CD4-positive, CD25-positive, alpha-beta regulatory T cell (primary cell): ENCODE data around the gene KHNYN. TPM values are rescaled to one million over a fixed set of nuclear protein-coding genes. Genes with fewer than 3 reads are reported as not detected.

Experiments
- ATAC-seq, 2 donors: fragments of 150-1000 bp; cut with Tn5 transposase; one replicate each; pipeline ENCODE4 v1.10.0; 2021; ENCODE audit warnings: low read depth in 2 of 2, moderate number of reproducible peaks in 2 of 2, moderate library complexity in 1 of 2
- DNase-seq, 3 donors: peaks; one replicate each; pipeline versions ENCODE4 v3.0.0 to v3.0.0-alpha.2; 2012 to 2022; ENCODE audit warnings: mixed read lengths in 1 of 3
- H3K27ac ChIP-seq: one replicate; pipeline ENCODE4 v1.7.0; 2013; ENCODE audit warnings: mild to moderate bottlenecking, low read length; ENCODE audit not compliant: insufficient read depth, poor library complexity, severe bottlenecking
- H3K27me3 ChIP-seq: one replicate; pipeline ENCODE4 v1.7.0; 2013; ENCODE audit warnings: low read length; ENCODE audit not compliant: control insufficient read depth, insufficient read depth
- H3K36me3 ChIP-seq: one replicate; pipeline ENCODE4 v1.7.0; 2013; ENCODE audit warnings: mild to moderate bottlenecking, low read length, moderate library complexity; ENCODE audit not compliant: control insufficient read depth, insufficient read depth
- H3K4me1 ChIP-seq: 2 replicates; pipeline ENCODE4 v1.7.0; 2013; ENCODE audit warnings: mild to moderate bottlenecking, low read length; ENCODE audit not compliant: insufficient read depth, control insufficient read depth, poor library complexity, severe bottlenecking
- H3K4me3 ChIP-seq: one replicate; pipeline ENCODE4 v1.7.0; 2013; ENCODE audit warnings: low read depth, mild to moderate bottlenecking, low read length, moderate library complexity
- H3K9me3 ChIP-seq, 2 experiments: 1 replicate in 1 of 2; 2 replicates in 1 of 2; pipeline ENCODE4 v1.7.0; 2013; ENCODE audit warnings: low read length in 2 of 2, mild to moderate bottlenecking in 1 of 2, moderate library complexity in 1 of 2; ENCODE audit not compliant: control insufficient read depth in 2 of 2
- H3K27ac Mint-ChIP-seq, 3 donors: one replicate each; pipeline ENCODE4 v1.8.0; 2020 to 2022; ENCODE audit warnings: mild to moderate bottlenecking in 3 of 3, mixed read lengths in 3 of 3, moderate library complexity in 2 of 3
- H3K27me3 Mint-ChIP-seq: one replicate; pipeline ENCODE4 v1.8.0; 2022; ENCODE audit warnings: mild to moderate bottlenecking, mixed read lengths
- H3K36me3 Mint-ChIP-seq: one replicate; pipeline ENCODE4 v1.8.0; 2020; ENCODE audit warnings: mixed read lengths
- H3K4me1 Mint-ChIP-seq, 4 donors: one replicate each; pipeline ENCODE4 v1.8.0; 2020 to 2022; ENCODE audit warnings: mixed read lengths in 4 of 4, mild to moderate bottlenecking in 1 of 4
- H3K4me3 Mint-ChIP-seq, 4 donors: one replicate each; pipeline ENCODE4 v1.8.0; 2020 to 2022; ENCODE audit warnings: mild to moderate bottlenecking in 4 of 4, mixed read lengths in 4 of 4, moderate library complexity in 3 of 4
- H3K9me3 Mint-ChIP-seq, 7 donors: one replicate each; pipeline ENCODE4 v1.8.0; 2020 to 2022; ENCODE audit warnings: mixed read lengths in 7 of 7, mild to moderate bottlenecking in 3 of 7, moderate library complexity in 2 of 7
- polyA plus RNA-seq, 4 donors: library from polyadenylated mRNA; unstranded; fragments of 300-500 nt; fragmentation: Illumina TruSeq; gene quantifications; one replicate each; pipeline ENCODE4 v1.2.3, GENCODE V29; 2021
- total RNA-seq: library from RNA; stranded (reverse); gene quantifications from one replicate; pipeline ENCODE4 v1.2.3, GENCODE V29; 2022

Gene KHNYN
- total and polyA plus RNA-seq, 5 donors from 2014 or later = 12.4 to 139 (median 15.5) TPM

DNA sequence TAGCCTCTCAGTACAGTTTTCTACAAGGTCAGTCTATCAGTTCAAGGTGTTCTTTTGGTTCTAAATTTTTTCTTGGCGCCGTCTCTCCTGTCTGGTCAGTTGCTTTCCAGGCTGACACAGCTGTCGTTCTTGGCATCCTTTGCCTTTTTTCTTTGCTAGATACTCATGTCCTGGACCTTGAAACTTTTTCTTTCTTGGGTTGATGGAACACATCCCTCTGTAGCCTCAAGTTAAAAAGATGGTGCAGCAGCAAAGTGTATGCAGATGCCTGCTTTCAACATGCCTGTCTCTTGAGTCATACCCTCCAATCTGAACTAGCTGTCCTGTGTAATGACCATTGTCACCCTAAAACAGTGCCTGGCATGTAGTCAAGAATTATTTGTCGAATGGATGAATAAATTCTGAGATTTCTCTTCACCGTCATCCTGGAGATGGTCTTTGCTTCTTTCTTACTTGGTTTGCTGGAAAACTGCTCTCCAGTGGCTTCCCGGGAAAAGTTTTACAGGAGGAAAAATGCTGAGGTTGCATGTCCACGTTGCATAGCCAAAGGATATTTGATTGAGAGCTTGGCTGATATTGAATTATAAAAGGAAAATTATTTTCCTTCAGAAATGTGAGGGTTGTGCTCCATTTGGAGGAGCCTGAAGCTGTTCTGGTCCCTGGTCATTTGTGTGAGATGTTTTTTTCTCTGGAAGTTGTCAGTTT lies 26.3 kb upstream of the KHNYN start:
- no peak overlapping the region for H3K27ac Mint-ChIP-seq
- DNase-seq = no peak
- no peaks in the 10 kb centered on the region for H3K9me3 ChIP-seq
- no peaks in the 10 kb centered on the region for H3K36me3 Mint-ChIP-seq
- no peak overlapping the region for H3K4me3 ChIP-seq
- no peak overlapping the region for H3K27ac ChIP-seq
- no peak for ATAC-seq
- H3K27me3 ChIP-seq = peaks cover 6% of the 10 kb centered on the region
- peaks cover 0 to 8% (median 3%) of the 10 kb centered on the region in 4 donors for H3K4me1 Mint-ChIP-seq
- no peaks in the 10 kb centered on the region for H3K36me3 ChIP-seq
- peaks cover 0 to 2% (median 0%) of the 10 kb centered on the region in 7 donors for H3K9me3 Mint-ChIP-seq
- H3K4me1 ChIP-seq = peaks cover 10% of the 10 kb centered on the region
- H3K27me3 Mint-ChIP-seq = peaks cover 48% of the 10 kb centered on the region
- H3K4me3 Mint-ChIP-seq = peak overlapping the region in 1 of 4 donors; percentile 44

DNA sequence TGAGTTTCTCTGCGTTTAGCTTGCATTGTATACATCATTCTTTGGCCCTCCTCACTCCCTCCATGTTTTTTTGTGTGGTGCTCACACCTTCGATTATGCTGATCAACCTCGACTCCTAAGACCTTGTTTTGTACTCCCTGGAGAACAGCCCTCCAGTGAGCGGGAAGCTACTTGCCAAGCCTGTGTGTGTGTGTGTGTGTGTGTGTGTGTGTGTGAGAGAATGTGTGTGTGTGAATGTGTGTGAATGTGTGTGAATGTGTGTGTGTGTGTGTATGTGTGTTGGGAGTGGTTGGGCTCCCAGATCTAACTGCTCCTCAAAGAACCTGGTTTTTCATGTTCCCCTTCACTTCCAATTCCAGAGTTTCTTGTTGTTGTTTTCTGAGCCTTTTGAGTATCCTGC lies 24.9 kb upstream of the KHNYN start:
- no peak for DNase-seq
- Histone ChIP-seq H3K4me3 (no peak overlapping the region), H3K36me3 (no peaks in the 10 kb centered on the region), H3K27ac (no peak overlapping the region), H3K9me3 (no peaks in the 10 kb centered on the region), H3K27me3 (peaks cover 6% of the 10 kb centered on the region), H3K4me1 (no peaks in the 10 kb centered on the region)
- peaks cover 43% of the 10 kb centered on the region for H3K27me3 Mint-ChIP-seq
- H3K4me1 Mint-ChIP-seq = peaks cover 0 to 5% (median under 1%) of the 10 kb centered on the region in 4 donors
- H3K9me3 Mint-ChIP-seq = peaks cover 0 to 2% (median 0%) of the 10 kb centered on the region in 7 donors
- H3K4me3 Mint-ChIP-seq = no peak overlapping the region
- no peak overlapping the region for H3K27ac Mint-ChIP-seq
- no peaks in the 10 kb centered on the region for H3K36me3 Mint-ChIP-seq
- no peak for ATAC-seq

- Histone ChIP-seq H3K4me3 (no peak overlapping the region), H3K4me1 (no peaks in the 10 kb centered on the region), H3K36me3 (no peaks in the 10 kb centered on the region), H3K9me3 (no peaks in the 10 kb centered on the region), H3K27me3 (peaks cover 6% of the 10 kb centered on the region), H3K27ac (no peak overlapping the region)
- no peaks in the 10 kb centered on the region for H3K36me3 Mint-ChIP-seq
- H3K27ac Mint-ChIP-seq = no peak overlapping the region
- H3K4me1 Mint-ChIP-seq = peaks cover 0 to 2% (median 0%) of the 10 kb centered on the region in 4 donors
- H3K4me3 Mint-ChIP-seq = no peak overlapping the region
- no peak for DNase-seq
- H3K27me3 Mint-ChIP-seq = peaks cover 33% of the 10 kb centered on the region
- ATAC-seq = no peak
- peaks cover 0 to 2% (median 0%) of the 10 kb centered on the region in 7 donors for H3K9me3 Mint-ChIP-seq
Observed at GRCh38 chr14:24406416-24406815, 23.3 kb upstream of the KHNYN start.

DNA sequence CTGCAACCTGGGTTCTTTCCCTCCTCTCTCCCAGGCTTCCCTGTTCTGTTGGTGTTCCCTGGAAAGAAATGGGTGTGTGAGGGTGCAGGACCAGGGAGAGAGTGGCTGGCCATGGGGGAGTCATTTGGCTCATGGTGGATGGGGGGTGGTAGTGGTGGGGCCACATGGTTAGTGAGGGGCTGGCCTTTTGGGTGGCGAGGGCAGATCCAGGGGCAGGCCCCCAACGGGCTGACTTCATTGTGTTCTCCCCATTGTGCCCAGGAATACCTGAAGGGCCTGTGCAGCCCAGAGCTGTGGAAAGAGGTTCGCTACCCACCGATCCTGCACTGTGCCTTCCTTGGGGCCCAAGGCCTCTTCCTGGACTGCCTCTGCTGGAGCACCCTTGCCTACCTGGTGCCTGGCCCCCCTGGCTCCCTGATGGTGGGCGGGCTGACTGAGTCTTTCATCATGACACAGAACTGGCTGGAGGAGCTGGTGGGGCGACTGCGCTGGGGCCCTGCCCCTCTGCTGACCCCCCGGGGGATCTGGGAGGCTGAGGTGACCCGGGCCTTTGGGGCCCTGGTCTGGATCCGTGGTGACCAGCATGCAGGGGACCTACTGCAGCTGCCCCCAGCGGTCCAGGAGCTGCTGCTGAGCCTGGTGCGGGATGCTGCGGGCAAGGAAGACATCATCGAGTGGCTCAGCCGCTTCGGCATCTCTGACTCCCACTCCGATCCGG lies 22.0 kb upstream of the KHNYN start:
- H3K4me1 Mint-ChIP-seq = peaks cover 0 to 2% (median 0%) of the 10 kb centered on the region in 4 donors
- ATAC-seq (no peak), DNase-seq (no peak)
- H3K4me1 ChIP-seq = no peaks in the 10 kb centered on the region
- H3K27ac ChIP-seq = no peak overlapping the region
- peaks cover 0 to 2% (median 0%) of the 10 kb centered on the region in 7 donors for H3K9me3 Mint-ChIP-seq
- H3K27ac Mint-ChIP-seq = no peak overlapping the region
- no peaks in the 10 kb centered on the region for H3K36me3 ChIP-seq
- no peaks in the 10 kb centered on the region for H3K9me3 ChIP-seq
- H3K4me3 ChIP-seq = no peak overlapping the region
- peaks cover 6% of the 10 kb centered on the region for H3K27me3 ChIP-seq
- H3K36me3 Mint-ChIP-seq = no peaks in the 10 kb centered on the region
- peaks cover 29% of the 10 kb centered on the region for H3K27me3 Mint-ChIP-seq
- no peak overlapping the region for H3K4me3 Mint-ChIP-seq

DNA sequence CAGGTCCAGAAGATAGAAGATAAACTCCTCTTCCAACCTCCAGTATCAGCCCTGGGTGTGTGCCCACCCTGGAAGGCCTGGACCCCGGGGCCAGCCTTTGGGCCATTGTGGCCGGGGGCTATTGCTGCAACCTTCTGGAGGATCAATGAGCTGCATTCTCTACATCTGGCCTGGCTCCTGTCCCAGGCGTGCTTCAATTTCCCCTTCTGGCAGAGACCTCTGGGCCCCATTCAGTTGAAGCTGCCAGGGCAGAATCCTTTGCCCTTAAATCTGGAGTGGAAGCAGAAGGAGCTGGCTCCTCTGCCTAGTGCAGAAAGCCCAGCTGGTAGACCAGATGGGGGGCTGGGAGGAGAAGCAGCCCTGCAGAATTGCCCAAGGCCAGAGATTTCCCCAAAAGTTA lies 21.0 kb upstream of the KHNYN start:
- H3K27ac Mint-ChIP-seq = no peak overlapping the region
- Histone ChIP-seq H3K36me3 (no peaks in the 10 kb centered on the region), H3K4me1 (no peaks in the 10 kb centered on the region), H3K27ac (no peak overlapping the region), H3K9me3 (no peaks in the 10 kb centered on the region), H3K27me3 (peaks cover 5% of the 10 kb centered on the region), H3K4me3 (no peak overlapping the region)
- no peak for DNase-seq
- H3K4me3 Mint-ChIP-seq = no peak overlapping the region
- H3K9me3 Mint-ChIP-seq = peaks cover 0 to 2% (median 0%) of the 10 kb centered on the region in 7 donors
- peaks cover 20% of the 10 kb centered on the region for H3K27me3 Mint-ChIP-seq
- no peaks in the 10 kb centered on the region for H3K36me3 Mint-ChIP-seq
- H3K4me1 Mint-ChIP-seq = peaks cover 0 to 2% (median 0%) of the 10 kb centered on the region in 4 donors
- no peak for ATAC-seq

GRCh38 chr14:24409192-24409591 lies 20.6 kb upstream of the KHNYN start:
- H3K9me3 ChIP-seq = no peaks in the 10 kb centered on the region
- DNase-seq (no peak), ATAC-seq (no peak)
- peaks cover 0 to 2% (median 0%) of the 10 kb centered on the region in 4 donors for H3K4me1 Mint-ChIP-seq
- peaks cover 4% of the 10 kb centered on the region for H3K27me3 ChIP-seq
- peaks cover 0 to 2% (median 0%) of the 10 kb centered on the region in 7 donors for H3K9me3 Mint-ChIP-seq
- no peaks in the 10 kb centered on the region for H3K36me3 ChIP-seq
- no peak overlapping the region for H3K4me3 Mint-ChIP-seq
- no peaks in the 10 kb centered on the region for H3K4me1 ChIP-seq
- no peak overlapping the region for H3K27ac ChIP-seq
- H3K36me3 Mint-ChIP-seq = no peaks in the 10 kb centered on the region
- no peak overlapping the region for H3K4me3 ChIP-seq
- peaks cover 19% of the 10 kb centered on the region for H3K27me3 Mint-ChIP-seq
- no peak overlapping the region for H3K27ac Mint-ChIP-seq

DNA sequence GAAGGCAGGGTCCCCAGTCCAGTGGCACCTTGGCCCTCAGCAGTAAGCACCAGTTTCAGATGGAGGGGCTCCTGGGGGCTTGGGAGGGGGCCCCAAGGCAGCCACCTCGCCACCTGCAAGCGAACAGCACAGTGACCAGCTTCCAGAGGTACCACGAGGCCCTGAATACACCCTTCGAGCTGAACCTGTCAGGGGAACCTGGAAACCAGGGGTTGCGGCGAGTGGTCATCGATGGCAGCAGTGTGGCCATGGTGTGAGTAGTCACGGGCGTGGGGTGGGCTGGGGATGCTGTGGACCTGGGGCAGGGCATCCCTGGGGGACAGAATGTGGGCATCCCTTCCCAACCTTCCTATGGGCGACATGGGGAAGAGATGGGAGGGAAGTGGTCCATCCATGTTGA lies 19.8 kb upstream of the KHNYN start:
- H3K36me3 Mint-ChIP-seq = no peaks in the 10 kb centered on the region
- H3K4me3 Mint-ChIP-seq = no peak overlapping the region
- Histone ChIP-seq H3K36me3 (no peaks in the 10 kb centered on the region), H3K27ac (no peak overlapping the region), H3K27me3 (peaks cover 4% of the 10 kb centered on the region), H3K9me3 (no peaks in the 10 kb centered on the region), H3K4me1 (no peaks in the 10 kb centered on the region), H3K4me3 (no peak overlapping the region)
- no peak overlapping the region for H3K27ac Mint-ChIP-seq
- H3K9me3 Mint-ChIP-seq = no peaks in the 10 kb centered on the region
- H3K27me3 Mint-ChIP-seq = peaks cover 17% of the 10 kb centered on the region
- ATAC-seq (no peak), DNase-seq (no peak)
- H3K4me1 Mint-ChIP-seq = peaks cover 0 to 2% (median 0%) of the 10 kb centered on the region in 4 donors
